ENCODE data around the gene ALPL. TPM values are rescaled to one million over a fixed set of nuclear protein-coding genes. Genes with fewer than 3 reads are reported as not detected.

ALPL gene
- total RNA-seq, 1 experiment from 2014 or later: 0.73 TPM

- H4K20me1 ChIP-seq (ENCODE audit: low read length): no peaks in the 10 kb centered on the region
- TF ChIP-seq CTCF (conservative IDR thresholded peaks at IDR 0.05; ENCODE audit: low read depth, low read length) (no peak), EZH2phosphoT487 (IDR thresholded peaks at IDR 0.05; ENCODE audit: borderline replicate concordance, low read length) (no peak), EZH2 (IDR thresholded peaks at IDR 0.05; ENCODE audit: low read length, unreplicated experiment) (no peak)
- ChIA-PET CTCF (interaction anchor here (1.5 kb wide), 1 partner anchor 140 kb away, joined by 10 read pairs; no protein-coding TSS in a partner anchor), POLR2A (ENCODE audit: unreplicated experiment) (no interaction called here)
- H3K9ac ChIP-seq (ENCODE audit: low read length): no peak overlapping the region
- BruUV-seq (replicated peaks): no TSS peak
- no peaks in the 10 kb centered on the region for H3F3A ChIP-seq (ENCODE audit: low read length, unreplicated experiment)
- no peak overlapping the region for H3K27ac ChIP-seq (ENCODE audit: low read length)
- no peak overlapping the region for H3K4me2 ChIP-seq (ENCODE audit: low read length)
- ATAC-seq (no peak), DNase-seq (no peak)
- H3K79me2 ChIP-seq (ENCODE audit: low read length): no peaks in the 10 kb centered on the region
- H3K36me3 ChIP-seq (ENCODE audit: low read depth, low read length): no peaks in the 10 kb centered on the region
- no peaks in the 10 kb centered on the region for H3K9me2 ChIP-seq (replicated peaks; ENCODE audit: low read length)
- H3K9me3 ChIP-seq (ENCODE audit: low read length): no peaks in the 10 kb centered on the region
- H3K4me3 ChIP-seq (ENCODE audit: low read length): no peak overlapping the region
- H3K4me1 ChIP-seq (ENCODE audit: insufficient read depth, low read length): peaks cover 4% of the 10 kb centered on the region; the same call in 1 of the 2 replicates
- H3K27me3 ChIP-seq (ENCODE audit: low read length): peaks cover 15% of the 10 kb centered on the region; the same call in 1 of the 2 replicates
- no peak overlapping the region for H2AFZ ChIP-seq (ENCODE audit: low read length)
- intact Hi-C loops (cut with micrococcal nuclease): no loop called here
Observed at GRCh38 chr1:21510113-21510493, 880 bp downstream of the ALPL start.

- Histone ChIP-seq H4K20me1 (ENCODE audit: low read length) (no peaks in the 10 kb centered on the region), H3K27me3 (ENCODE audit: low read length) (peaks cover 15% of the 10 kb centered on the region; the same call in 1 of the 2 replicates), H3K36me3 (ENCODE audit: low read depth, low read length) (no peaks in the 10 kb centered on the region), H2AFZ (ENCODE audit: low read length) (no peak overlapping the region), H3K4me3 (ENCODE audit: low read length) (no peak overlapping the region), H3K4me1 (ENCODE audit: insufficient read depth, low read length) (peaks cover 4% of the 10 kb centered on the region; the same call in 1 of the 2 replicates), H3K27ac (ENCODE audit: low read length) (no peak overlapping the region), H3K4me2 (ENCODE audit: low read length) (no peak overlapping the region), H3K9me2 (replicated peaks; ENCODE audit: low read length) (no peaks in the 10 kb centered on the region), H3K79me2 (ENCODE audit: low read length) (no peaks in the 10 kb centered on the region), H3K9me3 (ENCODE audit: low read length) (no peaks in the 10 kb centered on the region), H3K9ac (ENCODE audit: low read length) (no peak overlapping the region), H3F3A (ENCODE audit: low read length, unreplicated experiment) (no peaks in the 10 kb centered on the region)
- DNase-seq (no peak), ATAC-seq (peak; percentile 16; the same call in 1 of the 2 replicates)
- POLR2A ChIA-PET (ENCODE audit: unreplicated experiment): no interaction called here
- CTCF ChIA-PET: interaction anchor here (0.6 to 1.7 kb wide), 5 partner anchors 19 to 147 kb away, joined by 3 to 10 read pairs (median 3); no protein-coding TSS in a partner anchor
- no peak for TF ChIP-seq EZH2 (IDR thresholded peaks at IDR 0.05; ENCODE audit: low read length, unreplicated experiment)
- peak; percentile 42; the same call in 1 of the 2 replicates for TF ChIP-seq CTCF (conservative IDR thresholded peaks at IDR 0.05; ENCODE audit: low read depth, low read length)
- intact Hi-C loops (cut with micrococcal nuclease): no loop called here
- BruUV-seq (replicated peaks): no TSS peak
Observed at GRCh38 chr1:21510885-21511578, 1.8 kb downstream of the ALPL start.

Measured in PC-3 (cell line).